Measurements from ENCODE around the gene ADAMTSL1.
"Not testable (repeated sequence)": the region's sequence is repeated elsewhere in the genome, so short reads cannot be mapped to it uniquely, and the experiment has no call there.

The ADAMTSL1 gene

DNA sequence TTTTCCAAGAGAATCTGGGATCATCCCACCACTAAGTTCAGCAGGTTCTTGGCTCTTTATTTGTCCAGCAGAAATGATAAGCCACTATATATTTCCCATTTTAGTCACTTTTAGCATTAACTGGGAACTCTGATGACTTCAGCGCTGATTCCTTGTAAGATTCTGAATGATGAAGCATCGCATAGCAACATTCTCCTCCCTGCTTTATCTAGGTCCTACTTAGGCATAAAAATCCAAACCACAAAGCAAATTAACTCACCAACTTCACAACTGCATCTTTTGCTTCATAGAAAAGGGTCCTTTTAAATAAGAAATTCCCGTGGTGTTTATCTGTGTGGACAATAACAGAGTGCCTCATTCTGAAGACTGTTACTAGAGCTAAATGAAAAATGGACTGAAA, 355.1 kb downstream of the ADAMTSL1 start:
- no peak for DNase-seq

DNA sequence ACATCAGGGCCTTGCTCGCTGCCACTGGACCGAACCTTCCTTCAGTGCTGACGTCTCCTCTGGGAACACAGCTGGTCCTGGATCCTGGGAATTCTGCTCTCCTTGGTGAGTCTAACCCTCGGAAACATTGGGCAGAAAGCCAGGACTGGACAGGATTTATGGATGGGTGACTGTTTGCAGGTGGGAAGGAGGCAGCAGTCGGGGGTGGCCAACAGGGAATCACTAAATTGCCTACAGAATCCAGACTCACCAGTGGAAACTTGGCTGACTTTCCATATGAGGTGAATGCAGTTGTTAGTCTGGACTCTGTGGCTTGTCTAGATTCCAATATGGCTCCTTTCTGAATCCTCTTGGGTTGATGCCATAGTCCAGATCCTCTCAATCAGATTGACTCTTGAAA, 355.9 kb downstream of the ADAMTSL1 start:
- no peak for DNase-seq

DNA sequence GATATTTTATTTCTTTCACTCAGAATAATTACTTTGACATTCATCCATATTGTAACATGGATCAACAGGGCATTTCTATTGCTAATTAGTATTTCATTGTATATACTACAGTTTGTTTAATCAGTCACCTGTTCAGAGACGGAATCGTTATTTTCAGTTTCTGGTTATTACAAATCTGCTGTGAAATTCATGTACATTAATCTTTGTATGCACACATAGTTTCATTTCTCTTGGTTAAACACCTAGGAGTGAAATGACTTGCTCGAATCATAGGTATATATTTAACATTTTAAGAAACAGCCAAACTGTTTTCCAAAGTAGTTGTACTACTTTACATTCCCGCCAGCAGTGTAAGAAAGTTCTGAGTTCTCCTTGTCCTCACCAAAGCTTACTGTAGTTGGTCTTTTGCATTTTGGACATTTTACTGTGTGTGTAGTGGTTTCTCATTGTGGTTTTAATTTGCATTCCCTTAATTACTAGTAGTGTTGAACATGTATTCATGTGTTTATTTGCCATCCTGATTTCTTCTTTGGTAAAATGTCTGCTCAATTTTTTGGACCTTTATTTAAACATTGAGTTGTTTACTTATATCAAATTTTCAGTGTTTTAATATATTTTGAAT, 360.9 kb downstream of the ADAMTSL1 start:
- DNase-seq = no peak

DNA sequence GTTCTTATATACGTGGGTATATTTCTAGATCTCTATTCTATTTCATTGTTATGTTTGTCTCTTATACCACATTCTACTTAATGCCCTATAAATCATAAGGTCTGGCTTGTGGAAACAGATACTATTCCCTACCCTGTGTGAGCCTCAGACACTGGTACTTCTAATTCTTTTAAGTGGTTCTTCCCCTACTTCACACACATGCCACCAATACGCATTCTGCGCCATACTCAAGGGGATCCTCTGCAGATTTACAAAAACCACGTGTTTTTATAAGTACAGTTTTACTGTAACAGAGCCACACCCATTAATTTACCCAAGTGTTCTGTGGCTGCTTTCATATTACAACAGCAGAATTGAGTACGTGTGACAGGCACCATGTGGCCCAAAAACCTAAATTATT, 363.4 kb downstream of the ADAMTSL1 start:
- DNase-seq = no peak

DNA sequence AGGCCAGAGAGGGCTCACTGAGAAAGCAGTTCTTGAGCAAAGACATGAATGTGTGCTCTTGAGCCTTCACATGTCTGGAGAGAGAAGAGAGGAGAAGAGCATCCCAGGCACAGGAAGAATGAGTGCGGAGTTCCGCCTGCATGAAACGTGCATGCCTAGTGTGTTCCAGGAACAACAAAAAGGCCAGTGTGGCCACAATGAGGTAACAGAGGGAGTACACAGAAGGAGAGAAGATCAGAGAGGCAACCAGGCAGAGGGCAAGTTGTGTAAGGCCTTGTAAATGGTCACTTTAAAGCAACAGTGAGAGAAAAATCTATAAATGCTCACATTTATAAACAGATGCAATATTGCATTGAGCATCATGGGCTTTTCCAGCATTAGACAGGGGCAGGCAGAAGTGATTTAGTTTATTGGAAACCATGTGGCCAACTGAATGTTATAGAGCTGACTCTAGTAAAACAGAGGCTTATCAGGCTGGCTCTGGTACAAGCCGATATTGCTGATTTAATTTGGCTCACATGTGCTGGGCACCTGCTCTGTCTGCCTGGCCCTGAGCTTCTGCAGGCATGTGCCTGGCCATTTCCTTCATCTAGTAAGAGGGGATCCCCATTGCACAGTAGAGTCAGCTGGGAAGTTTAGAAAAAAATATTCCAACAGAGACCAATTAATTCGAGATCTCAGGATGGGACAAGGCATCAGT, 373.8 kb downstream of the ADAMTSL1 start:
- no peak for DNase-seq

- no peak for DNase-seq
Measured at GRCh38 chr9:18848657-18849056, 374.7 kb downstream of the ADAMTSL1 start.

DNA sequence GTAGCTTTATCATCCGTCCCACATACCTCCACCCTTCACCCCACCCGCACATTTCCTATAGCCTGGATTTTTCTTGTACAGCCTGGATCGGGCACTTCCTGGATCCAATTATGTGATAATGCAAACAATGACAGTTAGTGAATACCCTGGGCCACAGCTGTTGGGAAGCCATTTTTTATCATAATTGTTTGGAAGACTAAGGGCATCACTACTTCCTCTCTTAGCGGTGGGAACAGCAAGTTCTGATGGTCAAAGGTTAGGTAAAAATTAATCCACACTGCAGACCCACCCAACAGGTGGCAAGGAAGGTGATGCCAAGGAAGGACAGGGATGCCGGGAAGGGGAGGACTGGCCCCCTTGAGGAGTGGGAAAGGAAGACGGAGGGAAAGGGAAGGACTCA, 375.3 kb downstream of the ADAMTSL1 start:
- DNase-seq = no peak

- no peak for DNase-seq
Measured at GRCh38 chr9:18849890-18850677, 376.1 kb downstream of the ADAMTSL1 start.

DNA sequence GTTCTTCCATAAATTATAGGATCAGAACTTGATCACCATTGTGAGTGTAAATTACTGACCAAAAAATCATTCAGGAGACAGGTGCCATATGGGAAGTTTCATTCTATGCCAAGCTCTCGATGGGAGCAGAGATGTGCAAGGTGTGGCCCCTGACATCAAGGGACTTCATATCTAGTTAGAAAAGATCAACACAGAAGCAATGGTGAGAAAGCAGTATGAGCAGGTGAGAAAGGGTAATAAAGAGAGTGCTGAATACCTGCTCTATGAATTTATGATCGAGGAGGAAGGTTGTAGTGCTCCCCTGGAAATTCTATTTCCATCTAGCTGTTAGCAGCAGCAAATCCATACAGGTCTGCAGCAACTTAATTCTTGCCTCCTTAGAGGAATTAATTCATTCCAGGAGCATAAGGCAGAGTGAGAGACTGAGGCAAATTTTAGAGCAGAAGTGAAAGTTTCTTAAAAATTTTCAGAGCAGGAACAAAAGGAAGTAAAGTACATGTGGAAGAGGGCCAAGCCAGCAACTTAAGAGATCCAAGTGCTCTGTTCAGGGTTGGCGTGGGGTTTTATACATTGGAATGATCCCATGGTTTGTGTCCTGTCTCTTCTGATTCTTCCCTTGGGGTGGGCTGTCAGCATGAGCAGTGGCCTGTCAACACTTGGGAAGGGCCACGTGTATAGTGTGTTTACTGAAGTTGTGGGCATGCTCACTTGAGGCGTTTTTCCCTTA, 377.3 kb downstream of the ADAMTSL1 start:
- no peak for DNase-seq

- no peak for DNase-seq
Measured at GRCh38 chr9:18855656-18856055, 381.7 kb downstream of the ADAMTSL1 start.

DNA sequence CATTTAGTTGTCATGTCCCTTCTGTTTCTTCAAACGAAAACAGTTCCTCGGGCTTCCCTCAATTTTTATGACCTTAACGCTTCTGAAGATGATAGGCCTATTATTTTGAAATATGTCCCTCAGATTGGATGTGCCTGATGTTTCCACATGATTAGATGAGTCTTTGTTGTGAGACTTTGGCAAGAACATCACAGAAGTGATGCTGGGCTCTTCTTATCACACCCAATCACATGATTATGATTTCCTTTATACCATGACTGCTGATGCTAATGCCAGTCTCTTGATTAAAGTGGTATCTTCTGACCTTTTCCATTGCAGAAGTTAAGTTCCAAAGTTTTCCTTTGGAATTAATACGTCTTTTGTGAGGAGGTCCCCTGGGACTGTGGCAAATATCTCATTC, 383.4 kb downstream of the ADAMTSL1 start:
- no peak for DNase-seq

- DNase-seq = no peak
Measured at GRCh38 chr9:18857769-18858168, 383.8 kb downstream of the ADAMTSL1 start.

DNA sequence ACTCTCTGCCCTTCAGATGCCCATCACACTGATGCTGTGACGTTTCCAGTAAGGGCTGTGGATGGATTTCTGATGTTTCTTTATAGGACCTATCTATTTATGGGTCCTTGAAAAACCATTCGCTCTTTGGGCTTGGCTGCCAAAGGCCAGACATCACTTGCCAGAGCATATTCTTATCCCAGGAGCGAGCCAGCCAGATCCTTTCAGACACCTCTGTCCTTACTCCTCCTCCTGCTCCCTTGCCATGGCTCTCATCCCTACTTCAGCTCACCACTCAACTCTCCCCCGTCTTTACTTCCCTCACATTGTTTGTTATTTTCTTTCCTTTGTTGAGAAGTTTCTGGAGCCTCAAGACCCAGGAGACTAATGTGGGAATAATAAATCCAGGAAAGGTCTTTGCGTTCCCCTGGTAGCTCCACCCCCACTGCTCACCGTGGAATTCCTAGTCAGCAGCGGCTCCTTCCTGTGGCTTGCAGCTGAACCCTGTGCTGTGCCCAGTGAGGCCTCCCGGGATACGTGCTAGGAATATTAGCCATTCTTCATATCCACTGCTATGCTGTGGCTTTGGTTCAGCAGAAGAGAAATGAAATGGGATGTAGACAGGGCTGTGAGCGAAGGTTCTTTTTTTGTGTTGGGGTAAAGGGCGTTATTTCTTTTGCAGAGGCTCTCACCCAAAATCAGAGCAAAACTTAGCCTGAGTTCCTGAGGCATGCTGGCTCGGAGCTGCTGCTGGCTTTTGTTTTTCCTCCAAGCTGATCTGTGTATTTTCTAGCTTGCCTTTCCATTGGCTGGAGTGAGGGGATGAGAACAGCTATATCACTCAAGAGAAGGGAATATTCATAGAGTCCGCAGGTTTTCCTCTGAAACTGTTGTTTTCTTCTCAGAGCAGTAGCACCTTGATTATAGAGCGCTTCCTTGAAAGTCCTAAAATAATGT, 387.9 kb downstream of the ADAMTSL1 start:
- no peak for DNase-seq

DNA sequence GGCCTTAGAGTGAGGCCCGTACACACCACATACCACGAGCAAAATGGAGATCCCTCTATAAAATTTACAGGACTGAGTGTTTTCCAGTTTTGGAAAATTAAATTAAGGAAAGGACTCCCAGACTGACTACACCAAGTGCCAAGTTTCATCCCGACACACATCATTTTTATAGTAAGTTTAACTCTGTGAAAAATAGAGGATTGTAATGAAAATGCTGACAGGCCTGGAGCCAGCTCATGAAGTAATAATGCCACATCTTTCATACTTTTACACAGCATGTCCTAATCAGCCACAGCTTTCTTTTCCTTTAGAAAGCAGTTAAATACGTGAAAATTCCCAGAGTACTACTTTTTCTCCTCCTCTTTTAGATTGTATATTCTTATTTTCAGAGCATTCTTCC, 389.8 kb downstream of the ADAMTSL1 start:
- DNase-seq = no peak

GRCh38 chr9:18864516-18864915, 390.6 kb downstream of the ADAMTSL1 start:
- no peak for DNase-seq

GRCh38 chr9:18865542-18865941, 391.6 kb downstream of the ADAMTSL1 start:
- no peak for DNase-seq

DNA sequence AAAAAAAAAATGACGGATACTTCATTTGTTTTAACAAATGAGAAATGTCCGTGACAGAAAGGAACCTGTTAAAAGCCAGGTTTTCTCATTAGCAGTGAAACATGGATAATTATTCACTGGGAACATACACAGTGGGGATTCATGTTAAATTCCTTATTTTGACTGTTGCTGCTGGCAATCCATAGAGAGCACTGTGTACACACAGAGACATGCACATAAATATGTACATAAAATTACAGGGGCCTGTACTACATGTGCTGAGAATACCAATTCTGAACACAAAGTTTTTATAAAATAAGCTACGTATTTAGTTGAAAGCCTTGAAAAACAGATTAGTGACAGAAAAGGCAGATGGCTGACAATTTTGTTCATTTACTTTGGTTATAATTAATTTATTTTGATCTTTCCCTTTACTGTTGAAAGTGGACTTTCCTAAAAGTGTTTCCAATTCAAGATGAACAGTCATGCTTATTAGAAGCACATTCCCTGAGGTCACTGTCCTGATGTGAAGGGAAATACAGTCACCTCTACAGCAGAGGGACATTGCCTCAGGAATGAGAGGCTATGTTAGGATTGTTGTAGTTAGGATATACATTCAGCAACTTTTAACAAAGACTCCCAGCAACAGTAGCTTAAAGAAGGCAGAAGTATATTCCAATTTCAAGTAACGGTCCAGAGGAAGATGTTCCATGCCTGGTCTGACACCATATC, 392.3 kb downstream of the ADAMTSL1 start:
- no peak for DNase-seq

GRCh38 chr9:18869725-18870124, 395.8 kb downstream of the ADAMTSL1 start:
- no peak for DNase-seq

GRCh38 chr9:18874069-18874468, 400.1 kb downstream of the ADAMTSL1 start:
- no peak for DNase-seq

- DNase-seq = not testable (repeated sequence)
Measured at GRCh38 chr9:18874990-18875389, 401.0 kb downstream of the ADAMTSL1 start.

- no peak for DNase-seq
Measured at GRCh38 chr9:18877984-18878383, 404.0 kb downstream of the ADAMTSL1 start.

DNA sequence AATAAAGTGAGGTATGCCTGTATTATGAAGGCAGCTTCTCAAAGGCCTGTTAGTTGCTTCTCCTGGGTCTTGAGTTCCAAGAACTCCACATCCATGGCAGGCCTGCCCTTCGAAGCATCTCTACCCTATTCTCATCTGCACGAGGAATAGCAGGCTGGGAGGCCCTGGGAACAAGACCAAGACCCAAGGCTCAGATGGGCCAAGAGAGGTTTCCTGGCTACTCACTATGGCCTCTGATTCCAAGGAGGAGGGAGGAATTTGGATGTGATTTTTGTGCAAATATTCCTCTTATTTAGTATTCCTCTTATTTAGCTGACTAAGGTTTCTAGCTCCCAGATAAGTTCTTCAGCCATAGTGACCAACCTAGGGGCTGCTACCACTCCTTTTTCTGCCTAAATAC, 407.8 kb downstream of the ADAMTSL1 start:
- DNase-seq = no peak
